GF-D8 (cell line): ENCODE results near the gene CHMP1A.
"Not testable (repeated sequence)": the region's sequence is repeated elsewhere in the genome, so short reads cannot be mapped to it uniquely, and the experiment has no call there.

Experiments
- DNase-seq: peaks from one replicate; lab custom pipeline; 2025; lab: John Stamatoyannopoulos, UW

CHMP1A gene

DNA sequence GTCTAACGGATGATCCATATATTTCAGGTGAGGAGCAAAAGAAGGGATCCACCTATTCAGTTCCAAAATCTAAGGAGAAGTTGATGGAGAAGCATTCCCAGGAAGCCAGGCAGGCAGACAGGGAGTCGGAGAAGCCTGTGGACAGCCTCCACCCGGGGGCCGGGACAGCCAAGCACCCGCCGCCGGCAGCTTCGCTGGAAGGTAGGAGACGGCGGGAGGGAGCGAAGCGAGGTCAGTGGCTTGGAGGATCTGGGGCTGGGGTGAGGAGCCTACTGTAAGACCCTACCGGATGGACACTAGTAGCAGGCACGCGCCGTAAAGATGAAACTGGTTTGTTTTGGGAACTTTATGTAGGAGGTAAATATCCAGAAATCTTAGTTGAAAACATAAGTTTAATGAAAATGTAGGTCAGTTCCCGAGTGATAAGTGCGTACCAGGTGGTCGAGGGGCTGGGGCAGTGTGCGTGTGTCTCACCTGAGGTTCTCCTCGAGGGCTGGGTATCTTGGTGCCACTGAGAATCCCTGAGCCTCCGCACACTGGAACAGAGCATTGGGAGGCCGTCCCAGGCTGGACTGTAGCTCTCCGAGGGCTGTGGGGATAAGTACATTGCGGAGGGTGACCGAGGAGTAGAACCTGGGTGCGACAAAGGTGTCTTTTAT lies 842 bp upstream of the CHMP1A start:
- no peak for DNase-seq

- DNase-seq, result no peak
Observed at GRCh38 chr16:89656435-89657121, 930 bp downstream of the CHMP1A start.

DNA sequence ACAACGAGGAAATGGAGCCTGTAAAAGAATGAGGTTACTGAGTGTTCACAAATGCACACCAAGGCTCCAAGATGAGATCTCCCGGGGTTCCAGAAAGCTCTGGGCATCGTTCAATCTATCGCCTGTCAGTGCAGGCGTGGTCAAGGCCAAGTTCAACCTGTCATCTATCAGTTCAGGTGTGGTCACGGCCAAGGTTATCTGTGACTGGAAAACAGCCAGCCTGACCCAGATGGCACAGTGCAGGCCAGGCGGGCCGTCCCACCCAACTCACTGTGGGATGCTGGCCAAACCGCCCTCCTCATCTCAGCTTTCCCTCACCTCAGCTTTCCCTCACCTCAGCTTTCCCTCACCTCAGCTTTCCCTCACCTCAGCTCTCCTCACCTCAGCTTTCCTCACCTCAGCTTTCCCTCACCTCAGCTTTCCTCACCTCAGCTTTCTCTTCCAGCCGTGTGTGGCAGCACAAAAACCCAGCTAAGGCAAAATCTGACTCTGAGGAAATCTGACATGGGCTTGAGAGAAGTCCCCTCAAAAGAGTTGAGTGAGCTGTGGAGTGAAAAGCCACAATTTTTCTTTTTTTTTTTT lies 2.4 kb downstream of the CHMP1A start:
- DNase-seq, result no peak

DNA sequence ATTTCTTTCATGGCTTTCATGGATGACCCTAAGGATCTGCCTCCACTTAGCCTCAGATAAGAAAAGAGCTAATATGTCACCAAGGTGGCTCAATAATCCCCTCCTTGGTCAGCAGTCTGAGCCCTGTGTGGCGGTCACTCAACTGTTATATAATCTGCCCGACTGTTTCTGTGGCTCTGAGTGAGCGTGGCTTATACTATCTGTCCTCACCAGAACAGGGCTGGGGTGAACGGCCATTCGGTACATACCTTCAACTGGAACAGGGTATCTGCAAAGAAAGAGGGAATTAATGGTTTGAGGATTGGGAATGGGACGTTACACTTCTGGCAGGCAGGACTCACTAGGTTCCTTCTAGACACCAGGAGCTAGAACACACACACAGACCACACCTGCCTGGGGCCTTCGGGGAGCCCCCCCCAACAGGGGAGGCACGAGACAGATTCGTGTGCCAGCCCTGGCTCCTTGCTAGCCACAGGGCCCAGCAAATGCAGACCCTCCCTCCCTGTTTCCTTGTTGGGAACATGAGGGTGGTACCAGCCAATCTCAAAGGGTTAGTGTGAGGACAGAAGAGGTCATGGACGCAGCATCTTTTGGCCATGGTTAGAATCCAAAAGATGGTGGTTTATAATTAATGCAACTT lies 3.7 kb downstream of the CHMP1A start:
- no peak for DNase-seq

DNA sequence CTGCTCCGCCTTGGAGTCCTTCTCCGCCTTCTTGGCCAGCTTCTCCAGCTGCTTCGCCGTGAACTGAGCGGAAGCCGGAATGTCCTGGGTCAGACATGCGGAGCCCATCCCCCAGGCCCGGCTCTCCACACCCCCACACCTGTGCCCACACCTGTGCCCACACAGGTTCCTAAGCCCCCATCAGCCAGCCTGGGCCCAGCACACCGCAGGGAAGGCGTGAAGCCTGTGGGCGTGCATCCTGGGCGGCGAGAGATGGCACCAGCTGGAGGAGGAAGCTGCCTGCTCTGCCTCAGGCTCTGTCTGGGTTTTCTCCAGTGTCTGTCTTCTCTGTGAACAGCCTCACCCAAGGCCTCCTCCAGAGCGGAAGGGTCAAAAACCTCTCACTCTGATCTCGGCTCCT lies 5.9 kb downstream of the CHMP1A start:
- DNase-seq, result no peak

GRCh38 chr16:89646906-89647305 lies 10.6 kb downstream of the CHMP1A start:
- DNase-seq, result no peak

DNA sequence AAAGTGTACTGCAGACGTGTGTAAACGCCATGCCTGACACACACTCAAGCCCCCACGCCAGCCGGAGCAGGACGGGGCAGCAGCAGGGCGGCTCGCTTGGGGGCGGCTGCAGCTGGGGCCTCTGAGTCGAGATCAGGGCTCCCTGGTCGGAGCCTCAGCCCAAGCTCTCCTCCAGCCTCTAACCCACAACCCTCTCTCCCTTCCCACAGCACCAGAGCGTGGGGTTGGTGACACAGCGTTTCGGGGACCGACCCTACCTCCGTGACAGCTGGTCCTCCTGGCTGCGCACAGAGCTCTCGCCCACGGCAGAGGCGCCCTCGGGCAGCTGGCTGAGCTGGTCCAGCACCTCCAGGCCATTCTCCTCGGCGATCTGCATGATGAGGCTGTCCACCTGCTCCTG lies 11.2 kb downstream of the CHMP1A start:
- DNase-seq, result no peak

GRCh38 chr16:89645122-89645521 lies 12.4 kb downstream of the CHMP1A start:
- DNase-seq, result no peak

DNA sequence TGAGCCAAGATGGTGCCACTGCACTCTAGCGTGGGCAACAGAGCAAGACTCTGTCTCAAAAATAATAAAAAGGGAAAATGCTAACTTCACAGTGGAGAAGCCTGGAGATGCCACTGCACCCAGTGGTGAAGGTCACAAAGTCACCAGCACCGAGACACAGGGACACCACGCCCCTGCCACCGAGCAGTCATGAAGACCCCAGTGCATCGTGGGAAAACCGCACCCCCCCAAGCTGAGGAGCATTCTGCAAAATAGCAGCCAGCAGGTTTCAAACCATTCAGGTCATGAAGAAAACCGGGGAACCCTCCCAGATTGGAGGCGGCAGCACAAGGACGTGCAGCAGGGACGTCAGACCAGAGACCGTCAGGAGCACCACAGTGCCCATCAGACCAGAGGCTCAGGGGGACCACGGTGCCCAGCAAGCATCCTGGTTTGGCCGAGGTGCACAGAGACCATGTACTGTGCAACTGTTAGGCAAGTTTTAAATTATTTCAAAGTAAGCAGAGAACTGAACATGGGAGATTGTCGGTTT lies 13.7 kb downstream of the CHMP1A start:
- DNase-seq, result no peak

- no peak for DNase-seq
Observed at GRCh38 chr16:89642574-89642973, 14.9 kb downstream of the CHMP1A start.

- DNase-seq, result no peak
Observed at GRCh38 chr16:89641458-89642119, 15.9 kb downstream of the CHMP1A start.

GRCh38 chr16:89639385-89639784 lies 18.1 kb downstream of the CHMP1A start:
- DNase-seq, result no peak

DNA sequence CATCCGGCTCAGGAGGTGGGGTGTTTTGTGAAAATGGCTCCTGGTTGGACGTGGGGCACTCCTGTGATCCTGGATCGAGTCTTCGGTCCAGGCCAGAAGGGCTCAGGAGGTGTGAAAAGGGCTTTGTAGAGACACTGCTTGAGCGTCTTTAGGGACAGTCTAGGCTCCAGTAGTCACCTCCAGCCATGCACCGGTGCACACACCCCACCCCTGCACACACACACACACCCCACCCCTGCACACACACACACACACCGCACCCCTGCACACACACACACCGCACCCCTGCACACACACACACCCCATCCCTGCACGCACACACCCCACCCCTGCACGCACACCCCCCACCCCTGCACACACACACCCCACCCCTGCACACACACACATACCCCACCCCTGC lies 19.1 kb downstream of the CHMP1A start:
- DNase-seq, result no peak

- DNase-seq, result no peak
Observed at GRCh38 chr16:89637379-89637778, 20.1 kb downstream of the CHMP1A start.

DNA sequence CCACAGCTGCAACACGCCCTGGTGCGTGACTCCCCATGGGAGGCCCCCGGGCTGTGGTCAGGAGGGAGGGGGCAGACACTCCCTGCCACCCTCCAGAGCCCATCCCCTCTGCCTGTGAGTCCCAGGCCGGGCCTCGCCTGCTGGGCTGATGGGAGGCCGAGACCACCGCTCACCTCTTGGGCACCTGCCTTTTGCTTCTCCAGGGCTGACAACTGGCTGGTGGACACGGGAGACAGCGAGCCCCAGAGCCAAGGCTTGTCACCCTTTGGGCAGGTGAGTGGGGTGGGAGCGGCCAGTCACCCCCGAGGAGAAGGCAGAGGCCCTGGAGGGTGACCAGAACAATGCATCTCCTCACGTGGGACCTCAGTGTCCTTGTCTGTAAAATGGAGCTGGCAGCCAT lies 20.8 kb downstream of the CHMP1A start:
- DNase-seq, result no peak

DNA sequence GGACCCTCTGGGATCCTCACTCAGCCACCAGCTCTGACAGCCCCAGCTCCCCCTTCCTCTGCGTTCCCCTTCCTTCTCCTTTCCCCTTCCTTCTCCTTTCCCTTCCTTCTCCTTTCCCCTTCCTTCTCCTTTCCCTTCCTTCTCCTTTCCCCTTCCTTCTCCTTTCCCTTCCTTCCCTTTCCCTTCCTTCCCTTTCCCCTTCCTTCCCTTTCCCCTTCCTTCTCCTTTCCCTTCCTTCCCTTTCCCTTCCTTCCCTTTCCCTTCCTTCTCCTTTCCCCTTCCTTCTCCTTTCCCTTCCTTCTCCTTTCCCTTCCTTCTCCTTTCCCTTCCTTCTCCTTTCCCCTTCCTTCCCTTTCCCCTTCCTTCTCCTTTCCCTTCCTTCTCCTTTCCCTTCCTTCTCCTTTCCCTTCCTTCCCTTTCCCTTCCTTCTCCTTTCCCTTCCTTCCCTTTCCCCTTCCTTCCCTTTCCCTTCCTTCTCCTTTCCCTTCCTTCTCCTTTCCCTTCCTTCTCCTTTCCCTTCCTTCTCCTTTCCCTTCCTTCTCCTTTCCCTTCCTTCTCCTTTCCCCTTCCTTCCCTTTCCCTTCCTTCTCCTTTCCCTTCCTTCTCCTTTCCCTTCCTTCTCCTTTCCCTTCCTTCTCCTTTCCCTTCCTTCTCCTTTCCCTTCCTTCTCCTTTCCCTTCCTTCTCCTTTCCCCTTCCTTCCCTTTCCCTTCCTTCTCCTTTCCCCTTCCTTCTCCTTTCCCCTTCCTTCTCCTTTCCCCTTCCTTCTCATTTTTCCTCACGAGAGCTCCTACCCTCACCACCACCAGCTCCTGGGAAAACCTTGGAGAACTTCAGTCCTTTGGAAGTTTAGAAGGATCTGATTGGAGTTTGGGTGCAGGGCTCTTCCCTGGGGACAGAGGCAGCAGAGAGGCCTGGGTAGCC lies 22.8 kb downstream of the CHMP1A start:
- not testable (repeated sequence) for DNase-seq

DNA sequence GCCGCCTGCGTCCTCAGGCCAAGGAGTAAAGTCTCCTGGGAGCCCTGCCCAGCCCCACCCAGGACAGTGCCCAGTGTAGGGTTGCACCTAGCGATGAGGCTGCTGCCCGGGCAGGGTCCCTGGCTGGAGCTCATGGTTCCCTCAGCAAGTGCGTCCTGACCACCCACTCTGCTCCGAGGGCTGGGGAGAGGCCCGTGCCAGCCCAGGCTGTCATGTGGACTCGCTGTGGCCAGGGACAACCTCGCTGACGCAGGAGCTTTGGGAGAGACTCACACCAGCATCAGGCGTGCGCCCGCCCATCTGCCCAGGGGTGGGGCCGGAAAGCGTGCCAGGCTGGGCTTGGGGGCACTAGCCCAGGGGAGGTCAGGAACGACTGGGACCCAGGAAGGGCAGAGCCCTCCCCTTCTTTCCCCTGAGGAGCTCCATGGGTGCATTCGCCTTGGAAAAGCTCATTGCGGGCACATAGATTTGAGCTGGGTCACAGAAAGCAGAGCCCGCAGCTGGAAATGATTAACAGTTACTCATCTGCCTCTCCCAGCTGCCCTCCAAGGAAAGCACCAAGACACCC lies 24.4 kb downstream of the CHMP1A start:
- DNase-seq, result no peak

DNA sequence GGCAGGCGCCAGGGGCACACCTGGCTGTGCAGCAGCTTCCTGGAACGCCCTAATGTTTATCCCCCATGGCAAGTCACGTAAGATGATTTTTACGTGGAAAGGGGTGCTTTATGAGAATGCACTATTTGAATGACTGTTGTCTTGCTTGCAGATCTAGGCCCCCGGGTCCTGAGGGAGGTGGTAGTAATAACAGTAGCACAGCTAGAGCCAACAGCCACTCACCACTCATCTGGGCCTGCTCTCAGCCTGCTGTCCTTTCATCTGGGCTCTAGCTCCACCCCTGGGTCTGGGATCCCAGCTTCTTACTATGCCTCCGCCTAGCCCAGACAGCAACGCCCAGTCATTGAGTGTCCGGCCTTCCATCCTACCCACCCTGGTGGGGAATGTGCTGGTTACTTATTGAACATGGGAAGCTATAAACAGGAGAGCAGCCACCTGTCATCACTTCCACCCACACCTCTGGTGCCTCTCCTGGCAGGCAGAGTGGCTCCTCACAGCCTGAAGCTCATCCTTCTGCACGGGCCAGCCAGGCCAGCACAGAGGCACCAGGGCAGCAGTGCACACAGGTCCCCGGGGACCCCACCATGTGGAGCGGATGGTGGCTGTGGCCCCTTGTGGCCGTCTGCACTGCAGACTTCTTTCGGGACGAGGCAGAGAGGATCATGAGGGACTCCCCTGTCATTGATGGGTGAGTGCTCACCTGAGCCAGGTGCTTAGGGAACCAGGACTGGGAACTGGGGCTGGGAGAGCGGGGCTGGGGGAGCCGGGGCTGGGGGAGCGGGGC lies 27.5 kb downstream of the CHMP1A start:
- DNase-seq, result no peak

- DNase-seq, result no peak
Observed at GRCh38 chr16:89624777-89625761, 32.4 kb downstream of the CHMP1A start.
